AG20443 (cell line): ENCODE measurements around the gene HTRA3.

ENCODE experiments used
- DNase-seq: peaks from one replicate; pipeline ENCODE4 v3.0.0; 2012; ENCODE audit warnings: low spot score, mixed read lengths

Gene HTRA3

DNA sequence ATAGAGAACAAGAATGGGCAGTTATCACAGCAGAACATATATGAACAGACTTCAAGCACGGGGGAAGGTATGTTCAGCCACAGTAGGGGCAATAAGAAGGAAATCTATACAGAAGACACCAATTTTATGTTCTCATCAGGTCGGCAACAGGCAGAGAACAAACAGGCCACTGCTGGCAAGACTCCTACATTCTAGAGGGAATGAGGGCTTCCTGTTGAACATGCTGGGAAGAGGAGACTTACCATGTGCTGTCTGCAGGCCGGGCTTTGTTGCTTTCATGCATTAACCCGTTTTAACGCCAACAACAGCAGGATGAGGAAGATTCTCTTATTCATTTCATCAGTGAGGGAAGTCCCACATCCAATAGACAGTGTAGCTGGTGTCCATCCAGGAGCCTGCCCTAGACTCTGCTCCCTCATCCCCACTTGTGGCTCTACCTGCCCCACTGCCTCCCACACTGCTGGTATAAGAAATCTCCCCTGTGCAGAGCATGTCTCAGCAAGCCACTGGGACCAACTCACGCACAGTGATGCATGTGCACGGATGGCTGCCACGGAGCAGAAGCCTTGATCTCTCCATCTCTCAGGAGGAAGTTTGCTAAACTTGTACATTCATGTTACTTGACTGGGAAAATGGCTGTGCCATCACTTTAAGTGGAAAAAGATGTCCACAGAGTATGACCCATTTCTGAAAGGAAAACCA, 86.5 kb downstream of the HTRA3 start:
- DNase-seq: peak; percentile 39
